Measurements from ENCODE around the gene SLC13A5. TPM values are rescaled to one million over a fixed set of nuclear protein-coding genes. Genes with fewer than 3 reads are reported as not detected.

SLC13A5 gene
- total and polyA plus RNA-seq, 10 of the 15 experiments (the other 5 are each of a cell fraction or from before 2014, with no cell fraction given) = 0.23 TPM; not detected in 9

DNA sequence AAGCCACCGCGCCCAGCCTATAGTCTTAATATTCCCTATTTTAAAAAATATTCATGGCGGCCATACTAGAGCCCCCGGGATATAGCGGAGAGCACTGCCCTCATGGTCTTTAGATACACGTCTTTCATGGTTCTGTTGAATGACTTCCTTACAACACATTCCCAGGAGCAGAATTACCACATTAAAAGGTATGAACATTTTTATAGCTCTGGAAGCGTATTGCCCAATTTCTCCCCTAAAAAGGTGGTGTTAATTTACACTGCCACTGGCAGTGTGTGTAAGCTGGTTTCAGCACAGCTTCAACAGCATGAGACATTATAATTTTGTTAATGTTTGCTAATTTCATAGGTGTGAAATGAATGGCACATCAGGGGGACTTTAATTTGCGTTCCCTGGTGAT is 42.6 kb downstream of the SLC13A5 start (continued):
- TF ChIP-seq ZBTB33 (IDR thresholded peaks at IDR 0.05) (no peak), PAX5 (IDR thresholded peaks at IDR 0.05; ENCODE audit: borderline replicate concordance, low read depth, low read length) (no peak)

- ATAC-seq (no peak), FAIRE-seq (no peak), DNase-seq (ENCODE audit: low read depth, low spot score) (no peak)
- Histone ChIP-seq H3K4me2 (ENCODE audit: control insufficient read depth, insufficient read depth) (no peak overlapping the region), H3K9me3 (replicated peaks; ENCODE audit: control insufficient read depth, insufficient read depth, low read length) (no peaks in the 10 kb centered on the region), H3K4me3 (no peak overlapping the region), H4K20me1 (ENCODE audit: control insufficient read depth, insufficient read depth) (no peaks in the 10 kb centered on the region), H3K79me2 (ENCODE audit: control insufficient read depth, insufficient read depth, low read length) (no peaks in the 10 kb centered on the region), H3K27ac (ENCODE audit: control insufficient read depth, insufficient read depth) (no peak overlapping the region), H3K4me1 (ENCODE audit: control insufficient read depth, insufficient read depth, low read length) (no peaks in the 10 kb centered on the region), H3K9ac (ENCODE audit: control insufficient read depth, insufficient read depth, low read length) (no peak overlapping the region), H3K36me3 (ENCODE audit: control insufficient read depth in 2 of 2, insufficient read depth in 2 of 2, low read length in 1 of 2) (no peaks in the 10 kb centered on the region), H2AFZ (ENCODE audit: control insufficient read depth, low read depth, low read length) (no peak overlapping the region), H3K27me3 (replicated peaks in 1 of 2; ENCODE audit: control insufficient read depth in 2 of 2, insufficient read depth in 2 of 2, low read length in 1 of 2) (no peaks in the 10 kb centered on the region)
- TF ChIP-seq, protein P1, sequence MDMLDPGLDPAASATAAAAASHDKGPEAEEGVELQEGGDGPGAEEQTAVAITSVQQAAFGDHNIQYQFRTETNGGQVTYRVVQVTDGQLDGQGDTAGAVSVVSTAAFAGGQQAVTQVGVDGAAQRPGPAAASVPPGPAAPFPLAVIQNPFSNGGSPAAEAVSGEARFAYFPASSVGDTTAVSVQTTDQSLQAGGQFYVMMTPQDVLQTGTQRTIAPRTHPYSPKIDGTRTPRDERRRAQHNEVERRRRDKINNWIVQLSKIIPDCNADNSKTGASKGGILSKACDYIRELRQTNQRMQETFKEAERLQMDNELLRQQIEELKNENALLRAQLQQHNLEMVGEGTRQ (IDR thresholded peaks at IDR 0.05; ENCODE audit: borderline replicate concordance, low read depth, low read length) = no peak
- no peak for TF ChIP-seq HCFC1 (IDR thresholded peaks at IDR 0.05; ENCODE audit: low read length)
- TF ChIP-seq, protein P2, sequence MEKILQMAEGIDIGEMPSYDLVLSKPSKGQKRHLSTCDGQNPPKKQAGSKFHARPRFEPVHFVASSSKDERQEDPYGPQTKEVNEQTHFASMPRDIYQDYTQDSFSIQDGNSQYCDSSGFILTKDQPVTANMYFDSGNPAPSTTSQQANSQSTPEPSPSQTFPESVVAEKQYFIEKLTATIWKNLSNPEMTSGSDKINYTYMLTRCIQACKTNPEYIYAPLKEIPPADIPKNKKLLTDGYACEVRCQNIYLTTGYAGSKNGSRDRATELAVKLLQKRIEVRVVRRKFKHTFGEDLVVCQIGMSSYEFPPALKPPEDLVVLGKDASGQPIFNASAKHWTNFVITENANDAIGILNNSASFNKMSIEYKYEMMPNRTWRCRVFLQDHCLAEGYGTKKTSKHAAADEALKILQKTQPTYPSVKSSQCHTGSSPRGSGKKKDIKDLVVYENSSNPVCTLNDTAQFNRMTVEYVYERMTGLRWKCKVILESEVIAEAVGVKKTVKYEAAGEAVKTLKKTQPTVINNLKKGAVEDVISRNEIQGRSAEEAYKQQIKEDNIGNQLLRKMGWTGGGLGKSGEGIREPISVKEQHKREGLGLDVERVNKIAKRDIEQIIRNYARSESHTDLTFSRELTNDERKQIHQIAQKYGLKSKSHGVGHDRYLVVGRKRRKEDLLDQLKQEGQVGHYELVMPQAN (conservative IDR thresholded peaks at IDR 0.05) = no peak
- no peak for TF ChIP-seq SREBF1 (IDR thresholded peaks at IDR 0.05; ENCODE audit: low read length)
- no peak for TF ChIP-seq NRF1 (conservative IDR thresholded peaks at IDR 0.05; ENCODE audit: low read depth, low read length)
- no peak for TF ChIP-seq SP1 (IDR thresholded peaks at IDR 0.05; ENCODE audit: low read depth, low read length)
- TF ChIP-seq NFXL1 (IDR thresholded peaks at IDR 0.05; ENCODE audit: borderline replicate concordance) = no peak
- 70% methylated on average over 10 of the region's 10 CpGs for WGBS (ENCODE audit: insufficient coverage, insufficient replicate concordance, low lambda C conversion rate, missing lambda C conversion rate)
- POLR2A ChIA-PET = interaction anchor here (0.6 kb wide), 2 partner anchors 177 to 336 kb away, joined by 4 read pairs; no protein-coding TSS in a partner anchor
- BruUV-seq (replicated peaks) = no TSS peak
- intact Hi-C loops (cut with micrococcal nuclease; ENCODE audit: unreplicated experiment) = loop anchor here (5.0 to 10.0 kb wide), 2 partner anchors 85 to 243 kb away; partner anchors contain the start of gene XAF1
- SMC1A ChIA-PET (ENCODE audit: uncharacterized antibody, unreplicated experiment) = no interaction called here
- CTCF ChIA-PET = interaction anchor here (1.1 kb wide), 1 partner anchor 32 kb away, joined by 3 read pairs; no protein-coding TSS in a partner anchor
- RAD21 ChIA-PET (ENCODE audit: unreplicated experiment) = interaction anchor here (0.9 kb wide), 1 partner anchor 85 kb away, joined by 3 read pairs; no protein-coding TSS in a partner anchor
- in situ Hi-C loops (cut with MboI) = no loop called here
Measured at GRCh38 chr17:6669479-6670212, 43.5 kb downstream of the SLC13A5 start.
